HUES64 (cell line): Measurements from ENCODE around the gene NRM. TPM values are rescaled to one million over a fixed set of nuclear protein-coding genes. Genes with fewer than 3 reads are reported as not detected.

ENCODE experiments used
- H3K27ac ChIP-seq: 2 replicates; pipeline ENCODE4 v1.7.0; 2013; ENCODE audit warnings: low read depth, low read length, inconsistent platforms
- H3K27me3 ChIP-seq: 2 replicates; pipeline ENCODE4 v1.6.1; 2013; ENCODE audit warnings: mild to moderate bottlenecking, low read length; ENCODE audit not compliant: insufficient read depth
- H3K36me3 ChIP-seq: 2 replicates; pipeline ENCODE4 v1.6.1; 2013; ENCODE audit warnings: mild to moderate bottlenecking, low read length; ENCODE audit not compliant: insufficient read depth
- H3K4me1 ChIP-seq: 2 replicates; pipeline ENCODE4 v1.6.1; 2013; ENCODE audit warnings: mild to moderate bottlenecking, low read length, moderate library complexity; ENCODE audit not compliant: insufficient read depth
- H3K4me3 ChIP-seq: 2 replicates; pipeline ENCODE4 v1.5.1; 2013; ENCODE audit warnings: mild to moderate bottlenecking, low read length, moderate library complexity
- H3K9ac ChIP-seq: 2 replicates; pipeline ENCODE4 v1.6.1; 2013; ENCODE audit warnings: mild to moderate bottlenecking, low read depth, low read length
- H3K9me3 ChIP-seq: 2 replicates; pipeline ENCODE4 v1.6.1; 2013; ENCODE audit warnings: low read depth, low read length; ENCODE audit not compliant: insufficient read depth
- WGBS: fragments of 150-250, 120-280 bp; methylation state at CpG from one replicate; pipeline ENCODE4 v1.1.7; 2013; ENCODE audit warnings: missing lambda C conversion rate; 5-methylcytosine and 5-hydroxymethylcytosine counted together
- polyA plus RNA-seq, 2 experiments: library from polyadenylated mRNA; stranded (reverse); fragments of 50-300 nt; gene quantifications; one replicate each; pipeline ENCODE4 v1.2.3, GENCODE V29; 2013

NRM gene
- polyA plus RNA-seq (2013, experiment 1 of 2), result 32.6 TPM
- 39.9 TPM for polyA plus RNA-seq (2013, experiment 2 of 2)

- H3K9ac ChIP-seq, result peak within 1 kb of the TSS; percentile 65; the same call in 1 of the 2 replicates
- WGBS, result under 1% methylated on average over 40 of the region's 40 CpGs
- H3K27ac ChIP-seq, result peak within 1 kb of the TSS; percentile 79; the same call in 1 of the 2 replicates
- H3K9me3 ChIP-seq, result no peaks in the 10 kb centered on the region
- peak within 1 kb of the TSS; percentile 86 for H3K4me3 ChIP-seq
- no peaks in the 10 kb centered on the region for H3K36me3 ChIP-seq
- H3K4me1 ChIP-seq, result peaks cover 16% of the 10 kb centered on the region; the same call in 1 of the 2 replicates
- H3K27me3 ChIP-seq, result no peaks in the 10 kb centered on the region
Measured at GRCh38 chr6:30690403-30691207, at the start of gene NRM. Gene NRM (minus strand): TSS chr6:30690984. CDS start chr6:30690974, 10 bp downstream.

GRCh38 chr6:30740540-30740870, 49.7 kb upstream of the NRM start:
- WGBS, result 97% methylated on average over 2 of the region's 2 CpGs
- H3K4me1 ChIP-seq, result peaks cover 12% of the 10 kb centered on the region
- no peak overlapping the region for H3K4me3 ChIP-seq
- H3K36me3 ChIP-seq, result peaks cover 55% of the 10 kb centered on the region
- H3K27ac ChIP-seq, result no peak overlapping the region
- no peak overlapping the region for H3K9ac ChIP-seq
- H3K27me3 ChIP-seq, result peaks cover 4% of the 10 kb centered on the region; the same call in 1 of the 2 replicates
- no peaks in the 10 kb centered on the region for H3K9me3 ChIP-seq

GRCh38 chr6:30738532-30738931, 47.7 kb upstream of the NRM start:
- H3K36me3 ChIP-seq, result peaks cover 74% of the 10 kb centered on the region
- H3K27ac ChIP-seq, result no peak overlapping the region
- 97% methylated on average over 5 of the region's 6 CpGs for WGBS
- no peaks in the 10 kb centered on the region for H3K9me3 ChIP-seq
- 0 out of 2 replicates have a peak, but pooled peaks cover 1% of the 10 kb centered on the region for H3K27me3 ChIP-seq
- no peak overlapping the region for H3K9ac ChIP-seq
- H3K4me3 ChIP-seq, result no peak overlapping the region
- H3K4me1 ChIP-seq, result peaks cover 7% of the 10 kb centered on the region; the same call in 1 of the 2 replicates

GRCh38 chr6:30735668-30736314, 45.0 kb upstream of the NRM start:
- no peaks in the 10 kb centered on the region for H3K4me1 ChIP-seq
- H3K9ac ChIP-seq, result no peak overlapping the region
- no peak overlapping the region for H3K27ac ChIP-seq
- no peaks in the 10 kb centered on the region for H3K27me3 ChIP-seq
- no peak overlapping the region for H3K4me3 ChIP-seq
- no peaks in the 10 kb centered on the region for H3K9me3 ChIP-seq
- peaks cover 83% of the 10 kb centered on the region for H3K36me3 ChIP-seq
- WGBS, result 97% methylated on average over 8 of the region's 8 CpGs

- 95% methylated on average over 12 of the region's 12 CpGs for WGBS
- Histone ChIP-seq H3K27ac (no peak overlapping the region), H3K27me3 (no peaks in the 10 kb centered on the region), H3K9ac (no peak overlapping the region), H3K4me3 (no peak overlapping the region), H3K4me1 (no peaks in the 10 kb centered on the region), H3K36me3 (peaks cover 80% of the 10 kb centered on the region), H3K9me3 (no peaks in the 10 kb centered on the region)
Measured at GRCh38 chr6:30732237-30732943, 41.6 kb upstream of the NRM start.

GRCh38 chr6:30730601-30731435, 40.0 kb upstream of the NRM start:
- no peaks in the 10 kb centered on the region for H3K4me1 ChIP-seq
- WGBS, result 57% methylated on average over 27 of the region's 30 CpGs
- H3K36me3 ChIP-seq, result peaks cover 75% of the 10 kb centered on the region
- H3K27ac ChIP-seq, result no peak overlapping the region
- H3K27me3 ChIP-seq, result no peaks in the 10 kb centered on the region
- no peak overlapping the region; the same call in 1 of the 2 replicates for H3K9ac ChIP-seq
- H3K4me3 ChIP-seq, result no peak overlapping the region
- H3K9me3 ChIP-seq, result no peaks in the 10 kb centered on the region

- WGBS, result 87% methylated on average over 7 of the region's 7 CpGs
- Histone ChIP-seq H3K4me3 (no peak overlapping the region), H3K27me3 (no peaks in the 10 kb centered on the region), H3K9me3 (no peaks in the 10 kb centered on the region), H3K27ac (no peak overlapping the region), H3K36me3 (peaks cover 78% of the 10 kb centered on the region), H3K4me1 (peaks cover under 1% of the 10 kb centered on the region; the same call in 1 of the 2 replicates), H3K9ac (no peak overlapping the region)
Measured at GRCh38 chr6:30727920-30728553, 37.3 kb upstream of the NRM start.

- Histone ChIP-seq H3K4me1 (peaks cover 4% of the 10 kb centered on the region; the same call in 1 of the 2 replicates), H3K27me3 (no peaks in the 10 kb centered on the region), H3K9me3 (no peaks in the 10 kb centered on the region), H3K36me3 (peaks cover 81% of the 10 kb centered on the region), H3K4me3 (no peak overlapping the region), H3K9ac (no peak overlapping the region), H3K27ac (no peak overlapping the region)
- 91% methylated on average over 11 of the region's 11 CpGs for WGBS
Measured at GRCh38 chr6:30726506-30727413, 36.0 kb upstream of the NRM start.

GRCh38 chr6:30725713-30726505, 35.1 kb upstream of the NRM start:
- Histone ChIP-seq H3K4me1 (peaks cover 4% of the 10 kb centered on the region; the same call in 1 of the 2 replicates), H3K27ac (peak overlapping the region; percentile 60), H3K27me3 (no peaks in the 10 kb centered on the region), H3K9me3 (no peaks in the 10 kb centered on the region), H3K36me3 (peaks cover 80% of the 10 kb centered on the region), H3K4me3 (no peak overlapping the region), H3K9ac (no peak overlapping the region)
- WGBS, result 79% methylated on average over 3 of the region's 3 CpGs
